SK-N-SH treated with all-trans-retinoic acid at 6 μM for 48 hours (cell line): ENCODE measurements around the gene FBXL14.
"Not testable (repeated sequence)": the region's sequence is repeated elsewhere in the genome, so short reads cannot be mapped to it uniquely, and the experiment has no call there.

ENCODE experiments used
- ATAC-seq: fragments of 200-7000 bp; cut with Tn5 transposase; 3 replicates; pipeline ENCODE4 v1.9.1; 2020; ENCODE audit warnings: mild to moderate bottlenecking, moderate library complexity
- BACH2 ChIP-seq: fragments of 250-450 bp; sonication (Bioruptor Pico); IDR thresholded peaks from 2 replicates; pipeline ENCODE4 v1.9.0; 2021; ENCODE audit warnings: mild to moderate bottlenecking, borderline replicate concordance
- CSDC2 ChIP-seq: fragments of 250-450 bp; sonication (Bioruptor Pico); IDR thresholded peaks from 2 replicates; pipeline ENCODE4 v1.5.0; 2020; ENCODE audit warnings: mild to moderate bottlenecking, moderate library complexity
- CSRNP3 ChIP-seq: fragments of 250-450 bp; sonication (Bioruptor Pico); IDR thresholded peaks from 2 replicates; pipeline ENCODE4 v1.5.1; 2021; ENCODE audit warnings: mild to moderate bottlenecking, moderate library complexity
- ESRRG ChIP-seq: fragments of 250-450 bp; sonication (Bioruptor Pico); IDR thresholded peaks from 2 replicates; pipeline ENCODE4 v1.6.1; 2021; ENCODE audit warnings: mild to moderate bottlenecking
- GLIS3 ChIP-seq: fragments of 250-450 bp; sonication (Bioruptor Pico); IDR thresholded peaks from 2 replicates; pipeline ENCODE4 v1.5.0; 2020; ENCODE audit warnings: mild to moderate bottlenecking, moderate library complexity
- ISL1 ChIP-seq: fragments of 250-450 bp; sonication (Bioruptor Pico); IDR thresholded peaks from 2 replicates; pipeline ENCODE4 v2.1.2; 2022; ENCODE audit warnings: mild to moderate bottlenecking, moderate library complexity
- OSR1 ChIP-seq: fragments of 250-450 bp; sonication (Bioruptor Pico); IDR thresholded peaks from 2 replicates; pipeline ENCODE4 v1.8.0; 2022; ENCODE audit warnings: moderate library complexity, mild to moderate bottlenecking, inconsistent platforms
- PPARA ChIP-seq: fragments of 250-450 bp; sonication (Bioruptor Pico); IDR thresholded peaks from 2 replicates; pipeline ENCODE4 v1.5.0; 2020; ENCODE audit warnings: mild to moderate bottlenecking, borderline replicate concordance
- TCF4 ChIP-seq: fragments of 250-450 bp; sonication (Bioruptor Pico); IDR thresholded peaks from 2 replicates; pipeline ENCODE4 v1.8.0; 2021; ENCODE audit warnings: mild to moderate bottlenecking, moderate library complexity, borderline replicate concordance
- TOX ChIP-seq: fragments of 250-450 bp; sonication (Bioruptor Pico); IDR thresholded peaks from 2 replicates; pipeline ENCODE4 v1.8.0; 2021; ENCODE audit warnings: mild to moderate bottlenecking, moderate library complexity, borderline replicate concordance
- TSHZ2 ChIP-seq: fragments of 250-450 bp; sonication (Bioruptor Pico); IDR thresholded peaks from 2 replicates; pipeline ENCODE4 v1.5.0; 2020; ENCODE audit warnings: mild to moderate bottlenecking, moderate library complexity
- ZC3H10 ChIP-seq: fragments of 250-450 bp; sonication (Bioruptor Pico); IDR thresholded peaks from 2 replicates; pipeline ENCODE4 v1.5.1; 2021; ENCODE audit warnings: mild to moderate bottlenecking, moderate library complexity
- ZFP3 ChIP-seq: fragments of 250-450 bp; sonication (Bioruptor Pico); IDR thresholded peaks from 2 replicates; pipeline ENCODE4 v1.5.0; 2020; ENCODE audit warnings: mild to moderate bottlenecking, moderate library complexity
- ZFP30 ChIP-seq: fragments of 450-650 bp; formaldehyde crosslinking; IDR thresholded peaks from 2 replicates; pipeline ENCODE4 v1.5.0; 2022; ENCODE audit warnings: mild to moderate bottlenecking, moderate library complexity
- ZNF565 ChIP-seq: fragments of 450-650 bp; formaldehyde crosslinking; conservative IDR thresholded peaks from 2 replicates; pipeline ENCODE4 v1.5.0; 2020; ENCODE audit warnings: low read depth, mild to moderate bottlenecking, moderate library complexity
- ZNF70 ChIP-seq: fragments of 450-650 bp; formaldehyde crosslinking; IDR thresholded peaks from 2 replicates; pipeline ENCODE4 v1.5.0; 2020; ENCODE audit warnings: mild to moderate bottlenecking, moderate library complexity
- ZNF8 ChIP-seq: fragments of 450-650 bp; formaldehyde crosslinking; IDR thresholded peaks from 2 replicates; pipeline ENCODE4 v1.5.0; 2020; ENCODE audit warnings: mild to moderate bottlenecking, moderate library complexity
- TF ChIP-seq, protein P1 (sequence below): fragments of 250-450 bp; sonication (Bioruptor Pico); IDR thresholded peaks from 2 replicates; pipeline ENCODE4 v1.8.0; 2021; ENCODE audit warnings: low read depth, mild to moderate bottlenecking, moderate library complexity, borderline replicate concordance
- TF ChIP-seq, protein P2 (sequence below): fragments of 250-450 bp; sonication (Bioruptor Pico); IDR thresholded peaks from 2 replicates; pipeline ENCODE4 v1.5.1; 2020; ENCODE audit warnings: low read depth, mild to moderate bottlenecking, moderate library complexity

Gene FBXL14

DNA sequence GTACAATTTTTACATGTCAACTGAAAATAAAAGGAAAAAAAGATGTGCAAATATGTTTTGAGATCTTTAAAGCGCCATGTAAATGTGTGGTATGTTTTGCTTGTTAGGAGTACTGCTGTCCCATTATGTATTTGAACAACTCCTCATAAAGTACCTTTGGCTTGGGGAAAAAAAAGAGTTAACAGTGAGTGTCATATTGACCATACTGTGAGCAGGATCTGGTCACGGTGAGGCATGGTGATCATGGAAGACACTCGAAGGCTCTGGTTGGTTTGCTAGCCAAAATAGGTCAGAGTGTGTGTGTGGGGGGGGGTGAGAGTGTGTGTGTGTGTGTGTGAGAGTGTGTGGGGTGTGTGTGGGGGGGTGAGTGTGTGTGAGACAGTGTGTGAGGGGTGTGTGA lies 10.1 kb upstream of the FBXL14 start:
- TF ChIP-seq, protein P1, sequence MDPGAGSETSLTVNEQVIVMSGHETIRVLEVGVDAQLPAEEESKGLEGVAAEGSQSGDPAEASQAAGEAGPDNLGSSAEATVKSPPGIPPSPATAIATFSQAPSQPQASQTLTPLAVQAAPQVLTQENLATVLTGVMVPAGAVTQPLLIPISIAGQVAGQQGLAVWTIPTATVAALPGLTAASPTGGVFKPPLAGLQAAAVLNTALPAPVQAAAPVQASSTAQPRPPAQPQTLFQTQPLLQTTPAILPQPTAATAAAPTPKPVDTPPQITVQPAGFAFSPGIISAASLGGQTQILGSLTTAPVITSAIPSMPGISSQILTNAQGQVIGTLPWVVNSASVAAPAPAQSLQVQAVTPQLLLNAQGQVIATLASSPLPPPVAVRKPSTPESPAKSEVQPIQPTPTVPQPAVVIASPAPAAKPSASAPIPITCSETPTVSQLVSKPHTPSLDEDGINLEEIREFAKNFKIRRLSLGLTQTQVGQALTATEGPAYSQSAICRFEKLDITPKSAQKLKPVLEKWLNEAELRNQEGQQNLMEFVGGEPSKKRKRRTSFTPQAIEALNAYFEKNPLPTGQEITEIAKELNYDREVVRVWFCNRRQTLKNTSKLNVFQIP, result no peak
- TF ChIP-seq TOX (CRISPR knock-in tag) (no peak), ZFP30 (CRISPR knock-in tag) (no peak), ZNF565 (CRISPR knock-in tag) (no peak), OSR1 (CRISPR knock-in tag) (no peak), TCF4 (CRISPR knock-in tag) (no peak), TSHZ2 (no peak), ISL1 (no peak), CSRNP3 (no peak), ZNF70 (CRISPR knock-in tag) (no peak), ZNF8 (CRISPR knock-in tag) (no peak), PPARA (CRISPR knock-in tag) (no peak), ZC3H10 (CRISPR knock-in tag) (no peak), CSDC2 (no peak), BACH2 (CRISPR knock-in tag) (no peak)
- TF ChIP-seq, protein P2, sequence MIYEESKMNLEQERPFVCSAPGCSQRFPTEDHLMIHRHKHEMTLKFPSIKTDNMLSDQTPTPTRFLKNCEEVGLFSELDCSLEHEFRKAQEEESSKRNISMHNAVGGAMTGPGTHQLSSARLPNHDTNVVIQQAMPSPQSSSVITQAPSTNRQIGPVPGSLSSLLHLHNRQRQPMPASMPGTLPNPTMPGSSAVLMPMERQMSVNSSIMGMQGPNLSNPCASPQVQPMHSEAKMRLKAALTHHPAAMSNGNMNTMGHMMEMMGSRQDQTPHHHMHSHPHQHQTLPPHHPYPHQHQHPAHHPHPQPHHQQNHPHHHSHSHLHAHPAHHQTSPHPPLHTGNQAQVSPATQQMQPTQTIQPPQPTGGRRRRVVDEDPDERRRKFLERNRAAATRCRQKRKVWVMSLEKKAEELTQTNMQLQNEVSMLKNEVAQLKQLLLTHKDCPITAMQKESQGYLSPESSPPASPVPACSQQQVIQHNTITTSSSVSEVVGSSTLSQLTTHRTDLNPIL (CRISPR knock-in tag), result no peak
- ATAC-seq, result no peak

GRCh38 chr12:1603269-1603993 lies 9.1 kb upstream of the FBXL14 start:
- no peak for ATAC-seq
- TF ChIP-seq ZNF8 (CRISPR knock-in tag), result no peak
- TF ChIP-seq, protein P2 (CRISPR knock-in tag), result no peak
- TF ChIP-seq, protein P1, result no peak
- TF ChIP-seq ZFP3 (CRISPR knock-in tag), result no peak
- no peak for TF ChIP-seq CSRNP3
- no peak for TF ChIP-seq ISL1
- no peak for TF ChIP-seq ZC3H10 (CRISPR knock-in tag)
- TF ChIP-seq GLIS3, result no peak
- no peak for TF ChIP-seq TCF4 (CRISPR knock-in tag)
- no peak for TF ChIP-seq TSHZ2
- TF ChIP-seq ESRRG (CRISPR knock-in tag), result no peak
- no peak for TF ChIP-seq CSDC2

DNA sequence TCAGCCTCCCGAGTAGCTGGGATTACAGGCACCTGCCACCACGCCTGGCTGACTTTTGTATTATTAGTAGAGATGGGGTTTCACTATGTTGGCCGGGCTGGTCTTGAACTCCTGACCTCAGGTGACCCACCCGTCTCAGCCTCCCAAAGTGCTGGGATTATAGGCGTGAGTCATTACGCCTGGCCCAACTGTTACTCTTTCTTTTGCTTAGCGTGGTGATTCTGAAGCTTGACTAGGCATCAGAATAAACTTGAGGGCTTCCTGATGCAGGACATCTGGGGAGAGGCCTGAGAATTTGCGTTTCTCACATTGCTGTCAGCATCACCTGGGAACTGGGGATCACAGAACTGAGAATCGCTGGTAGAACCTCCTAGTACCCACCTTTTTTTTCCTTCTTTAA lies 8.3 kb upstream of the FBXL14 start:
- not testable (repeated sequence) for ATAC-seq
